Neuronal stem cell (in vitro differentiated cells): ENCODE measurements around the gene LTC4S.
A peak's percentile ranks its signal among the peaks of the same experiment; 100 is the strongest.

Experiments used
- DNase-seq: peaks from one replicate; pipeline ENCODE4 v3.0.0-alpha.2; 2013; ENCODE audit warnings: low spot score
- H2AFZ ChIP-seq: one replicate; pipeline ENCODE4 v1.6.1; 2013; ENCODE audit warnings: mild to moderate bottlenecking, low read length, inconsistent platforms
- H2AK5ac ChIP-seq: 2 replicates; pipeline ENCODE4 v1.6.1; 2013; ENCODE audit warnings: low read depth, mild to moderate bottlenecking, inconsistent platforms, low read length, moderate library complexity, mixed read lengths
- H2BK120ac ChIP-seq: 2 replicates; pipeline ENCODE4 v1.6.1; 2013; ENCODE audit warnings: low read depth, mild to moderate bottlenecking, inconsistent platforms, low read length, moderate library complexity, mixed read lengths
- H2BK12ac ChIP-seq: one replicate; pipeline ENCODE4 v1.6.1; 2013; ENCODE audit warnings: low read length, inconsistent platforms
- H2BK15ac ChIP-seq: 2 replicates; pipeline ENCODE4 v1.6.1; 2013; ENCODE audit warnings: mild to moderate bottlenecking, low read length, inconsistent platforms, mixed read lengths
- H2BK5ac ChIP-seq: one replicate; pipeline ENCODE4 v1.6.1; 2013; ENCODE audit warnings: inconsistent platforms, mild to moderate bottlenecking, low read length, moderate library complexity
- H3K14ac ChIP-seq: one replicate; pipeline ENCODE4 v1.6.1; 2013; ENCODE audit warnings: low read length, inconsistent platforms
- H3K18ac ChIP-seq: 2 replicates; pipeline ENCODE4 v1.6.1; 2013; ENCODE audit warnings: low read length, inconsistent platforms
- H3K23ac ChIP-seq: 2 replicates; pipeline ENCODE4 v1.6.1; 2013; ENCODE audit warnings: low read depth, mild to moderate bottlenecking, mixed read lengths, low read length, inconsistent platforms; ENCODE audit not compliant: poor library complexity
- H3K27ac ChIP-seq: replicated peaks from 3 replicates; pipeline ENCODE4 v1.5.1; 2013; ENCODE audit warnings: low read length, inconsistent platforms
- H3K27me3 ChIP-seq, 3 experiments: 2 replicates each; pipeline ENCODE4 v1.6.1; 2013; ENCODE audit warnings: low read length in 3 of 3, mild to moderate bottlenecking in 2 of 3, inconsistent platforms in 1 of 3, low read depth in 1 of 3, mixed read lengths in 1 of 3, moderate library complexity in 1 of 3; ENCODE audit not compliant: control insufficient read depth in 3 of 3, insufficient read depth in 3 of 3
- H3K36me3 ChIP-seq, 2 donors: replicated peaks in 1 of 2; 2 replicates each; pipeline ENCODE4 v1.6.1; 2013; ENCODE audit warnings: low read length in 2 of 2; ENCODE audit not compliant: control insufficient read depth in 2 of 2, insufficient read depth in 2 of 2
- H3K4ac ChIP-seq: 2 replicates; pipeline ENCODE4 v1.6.1; 2013; ENCODE audit warnings: inconsistent platforms, mild to moderate bottlenecking, low read length, moderate library complexity
- H3K4me1 ChIP-seq, 2 donors: 1 replicate in 1 of 2; 2 replicates in 1 of 2; pipeline ENCODE4 v1.6.1; 2013; ENCODE audit warnings: low read length in 2 of 2, low read depth in 1 of 2; ENCODE audit not compliant: control insufficient read depth in 2 of 2, insufficient read depth in 1 of 2
- H3K4me2 ChIP-seq: one replicate; pipeline ENCODE4 v1.6.1; 2013; ENCODE audit warnings: mild to moderate bottlenecking, low read length, inconsistent platforms; ENCODE audit not compliant: insufficient read depth, poor library complexity, severe bottlenecking
- H3K4me3 ChIP-seq, 2 donors: 2 replicates each; pipeline ENCODE4 v1.5.1; 2013; ENCODE audit warnings: low read length in 2 of 2, mild to moderate bottlenecking in 2 of 2, inconsistent platforms in 1 of 2, moderate library complexity in 1 of 2
- H3K79me1 ChIP-seq: one replicate; pipeline ENCODE4 v1.6.1; 2013; ENCODE audit warnings: low read depth, mild to moderate bottlenecking, inconsistent platforms, low read length, moderate library complexity
- H3K9ac ChIP-seq: one replicate; pipeline ENCODE4 v1.6.1; 2013; ENCODE audit warnings: mild to moderate bottlenecking, low read depth, low read length, inconsistent platforms; ENCODE audit not compliant: poor library complexity
- H3K9me3 ChIP-seq, 2 donors: replicated peaks in 1 of 2; 2 replicates each; pipeline versions ENCODE3 to v1.6.1; 2013; ENCODE audit warnings: low read length in 2 of 2, mild to moderate bottlenecking in 2 of 2, inconsistent platforms in 1 of 2, low read depth in 1 of 2, mixed read lengths in 1 of 2, moderate library complexity in 1 of 2; ENCODE audit not compliant: control insufficient read depth in 2 of 2, insufficient read depth in 1 of 2
- H4K8ac ChIP-seq: one replicate; pipeline ENCODE4 v1.6.1; 2013; ENCODE audit warnings: low read depth, mild to moderate bottlenecking, inconsistent platforms, low read length, moderate library complexity
- H4K91ac ChIP-seq: one replicate; pipeline ENCODE4 v1.6.1; 2013; ENCODE audit warnings: low read length, low read depth, mild to moderate bottlenecking, inconsistent platforms; ENCODE audit not compliant: poor library complexity
- WGBS, 2 donors: extraction: QIAGEN DNeasy Blood & Tissue Kit; methylation state at CpG; one replicate each; pipeline ENCODE4 v1.1.7; 2013; ENCODE audit warnings: missing lambda C conversion rate in 2 of 2, mixed read lengths in 1 of 2; ENCODE audit not compliant: insufficient read length in 2 of 2, insufficient replicate concordance in 1 of 2; ENCODE audit errors: extremely low coverage in 2 of 2; 5-methylcytosine and 5-hydroxymethylcytosine counted together

The LTC4S gene

GRCh38 chr5:179778591-179778990, 15.2 kb upstream of the LTC4S start:
- Histone ChIP-seq H3K14ac (no peak overlapping the region), H4K8ac (no peak overlapping the region), H2BK120ac (no peak overlapping the region), H3K27me3 (no peaks in the 10 kb centered on the region), H4K91ac (no peak overlapping the region), H3K36me3 (peaks cover 31 to 83% of the 10 kb centered on the region in 2 donors), H3K23ac (no peak overlapping the region), H3K18ac (no peak overlapping the region), H2BK5ac (no peak overlapping the region), H2AFZ (no peak overlapping the region), H3K4ac (no peak overlapping the region), H3K9ac (no peak overlapping the region), H3K4me1 (no peaks in the 10 kb centered on the region), H3K4me2 (no peak overlapping the region), H3K27ac (no peak overlapping the region), H2BK15ac (no peak overlapping the region), H3K79me1 (no peaks in the 10 kb centered on the region), H2AK5ac (no peak overlapping the region), H2BK12ac (no peak overlapping the region), H3K9me3 (peaks cover 0 to 1% of the 10 kb centered on the region in 2 donors), H3K4me3 (peak overlapping the region in 1 of 2 donors; percentile 52)
- WGBS, 2 donors = no CpG with 5 or more reads among the region's 5 CpGs
- no peak for DNase-seq

GRCh38 chr5:179779826-179780225, 14.0 kb upstream of the LTC4S start:
- no peak overlapping the region for H3K9ac ChIP-seq
- H3K18ac ChIP-seq = no peak overlapping the region
- H3K4ac ChIP-seq = no peak overlapping the region
- no peak overlapping the region for H3K14ac ChIP-seq
- peaks cover 0 to 1% of the 10 kb centered on the region in 2 donors for H3K9me3 ChIP-seq
- H3K4me1 ChIP-seq = no peaks in the 10 kb centered on the region
- H3K4me3 ChIP-seq = peak overlapping the region in 1 of 2 donors; percentile 18
- DNase-seq = no peak
- H3K79me1 ChIP-seq = no peaks in the 10 kb centered on the region
- no peak overlapping the region for H2BK120ac ChIP-seq
- no peak overlapping the region for H3K4me2 ChIP-seq
- no peak overlapping the region for H4K8ac ChIP-seq
- H4K91ac ChIP-seq = no peak overlapping the region
- H2BK15ac ChIP-seq = no peak overlapping the region
- H3K23ac ChIP-seq = no peak overlapping the region
- no CpG with 5 or more reads among the region's 4 CpGs for WGBS, 2 donors
- H2AK5ac ChIP-seq = no peak overlapping the region
- H3K27me3 ChIP-seq = no peaks in the 10 kb centered on the region
- H2AFZ ChIP-seq = no peak overlapping the region
- H3K36me3 ChIP-seq = peaks cover 24 to 70% of the 10 kb centered on the region in 2 donors
- no peak overlapping the region for H2BK12ac ChIP-seq
- H3K27ac ChIP-seq = no peak overlapping the region
- H2BK5ac ChIP-seq = no peak overlapping the region

GRCh38 chr5:179780362-179780761, 13.4 kb upstream of the LTC4S start:
- Histone ChIP-seq H3K14ac (no peak overlapping the region), H3K27me3 (no peaks in the 10 kb centered on the region), H3K27ac (no peak overlapping the region), H2AFZ (no peak overlapping the region), H4K8ac (no peak overlapping the region), H3K9me3 (peaks cover 0 to 1% of the 10 kb centered on the region in 2 donors), H3K9ac (no peak overlapping the region), H3K18ac (no peak overlapping the region), H3K23ac (no peak overlapping the region), H3K36me3 (peaks cover 21 to 65% of the 10 kb centered on the region in 2 donors), H3K4me1 (no peaks in the 10 kb centered on the region), H2BK120ac (no peak overlapping the region), H2BK12ac (no peak overlapping the region), H2BK5ac (no peak overlapping the region), H3K4me3 (no peak overlapping the region), H3K4ac (no peak overlapping the region), H3K79me1 (no peaks in the 10 kb centered on the region), H2BK15ac (no peak overlapping the region), H2AK5ac (no peak overlapping the region), H4K91ac (no peak overlapping the region), H3K4me2 (no peak overlapping the region)
- WGBS, 2 donors = no CpG with 5 or more reads among the region's 7 CpGs
- no peak for DNase-seq

- Histone ChIP-seq H3K79me1 (no peaks in the 10 kb centered on the region), H2AK5ac (no peak overlapping the region), H3K27ac (no peak overlapping the region), H3K27me3 (no peaks in the 10 kb centered on the region), H2BK15ac (no peak overlapping the region), H3K4ac (no peak overlapping the region), H2AFZ (no peak overlapping the region), H3K36me3 (peaks cover 11 to 50% of the 10 kb centered on the region in 2 donors), H3K23ac (peak overlapping the region; percentile 6), H2BK5ac (no peak overlapping the region), H2BK120ac (no peak overlapping the region), H2BK12ac (no peak overlapping the region), H3K18ac (no peak overlapping the region), H4K8ac (no peak overlapping the region), H3K4me3 (no peak overlapping the region), H3K4me1 (no peaks in the 10 kb centered on the region), H3K14ac (no peak overlapping the region), H4K91ac (no peak overlapping the region), H3K9me3 (peaks cover 0 to 1% of the 10 kb centered on the region in 2 donors), H3K4me2 (no peak overlapping the region), H3K9ac (no peak overlapping the region)
- WGBS, 2 donors = no CpG with 5 or more reads among the region's 4 CpGs
- DNase-seq = no peak
Measured at GRCh38 chr5:179781846-179782245, 11.9 kb upstream of the LTC4S start.
